Fibroblast of skin of scalp (primary cell): ENCODE data around the gene MISP.

Experiments
- DNase-seq: peaks from one replicate; pipeline ENCODE4 v3.0.0-alpha.2; 2013

Gene MISP

DNA sequence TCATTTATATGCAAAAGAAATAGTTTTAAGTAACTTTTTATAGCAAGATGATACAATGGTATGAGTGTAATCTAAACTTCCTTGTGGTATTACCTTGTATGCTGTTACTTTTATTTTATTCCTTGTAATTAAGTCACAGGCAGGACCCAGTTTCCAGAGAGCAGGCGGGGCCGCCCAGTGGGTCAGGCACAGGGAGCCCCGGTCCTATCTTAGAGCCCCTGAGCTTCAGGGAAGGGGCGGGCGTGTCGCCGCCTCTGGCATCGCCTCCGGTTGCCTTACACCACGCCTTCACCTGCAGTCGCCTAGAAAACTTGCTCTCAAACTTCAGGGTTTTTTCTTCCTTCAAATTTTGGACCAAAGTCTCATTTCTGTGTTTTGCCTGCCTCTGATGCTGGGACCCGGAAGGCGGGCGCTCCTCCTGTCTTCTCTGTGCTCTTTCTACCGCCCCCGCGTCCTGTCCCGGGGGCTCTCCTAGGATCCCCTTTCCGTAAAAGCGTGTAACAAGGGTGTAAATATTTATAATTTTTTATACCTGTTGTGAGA, 60.7 kb downstream of the MISP start:
- DNase-seq: no peak

DNA sequence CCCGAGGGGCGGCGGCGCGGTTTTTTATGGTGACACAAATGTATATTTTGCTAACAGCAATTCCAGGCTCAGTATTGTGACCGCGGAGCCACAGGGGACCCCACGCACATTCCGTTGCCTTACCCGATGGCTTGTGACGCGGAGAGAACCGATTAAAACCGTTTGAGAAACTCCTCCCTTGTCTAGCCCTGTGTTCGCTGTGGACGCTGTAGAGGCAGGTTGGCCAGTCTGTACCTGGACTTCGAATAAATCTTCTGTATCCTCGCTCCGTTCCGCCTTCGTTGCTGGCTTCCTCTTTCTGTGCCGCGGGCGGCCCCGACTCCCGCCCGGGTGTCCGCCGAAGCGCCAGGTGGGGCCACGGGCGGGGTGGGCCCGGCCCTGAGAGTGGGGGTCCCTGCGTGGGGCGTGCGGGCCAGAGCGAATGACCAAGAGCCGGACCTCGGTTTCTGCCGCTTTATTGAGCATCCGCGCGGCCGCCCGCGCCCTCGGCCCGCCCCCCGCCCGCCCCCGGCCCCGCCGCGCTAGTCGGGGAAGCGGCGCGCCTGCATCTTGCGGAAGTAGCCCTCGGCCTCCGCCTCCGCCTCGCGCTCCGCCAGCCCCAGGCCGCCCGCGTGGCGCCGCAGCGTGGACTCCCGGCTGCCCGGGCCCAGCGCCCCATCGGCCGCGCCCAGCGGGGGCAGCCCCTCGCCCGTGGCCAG, 61.3 kb downstream of the MISP start:
- no peak for DNase-seq

DNA sequence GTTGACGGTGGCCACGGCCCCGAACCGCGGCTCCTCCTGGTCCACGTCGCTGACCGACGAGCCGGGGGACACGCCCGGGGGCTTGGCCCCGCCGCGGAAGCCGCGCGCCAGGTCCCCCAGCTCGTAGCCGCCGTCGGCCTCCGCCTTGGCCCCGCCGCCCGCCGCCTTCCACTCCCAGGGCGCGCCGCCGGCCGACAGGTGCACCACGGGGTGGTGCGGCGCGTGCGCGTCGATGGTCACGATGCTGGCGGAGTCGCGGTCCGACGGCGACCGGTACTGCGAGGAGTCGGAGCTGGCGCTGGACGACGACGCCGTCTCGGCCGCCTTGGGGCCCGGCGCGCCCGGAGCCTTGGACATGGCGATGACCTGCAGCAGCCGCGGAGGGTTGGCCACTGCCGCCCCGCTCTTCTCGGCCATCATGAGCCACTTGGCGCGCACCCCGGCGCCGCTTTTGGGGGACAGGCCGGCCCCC, 61.9 kb downstream of the MISP start:
- no peak for DNase-seq

- no peak for DNase-seq
These were observed 62.6 kb downstream of the MISP start for GRCh38 chr19:813219-814151.
